HG03457 (cell line): ENCODE measurements around the gene FABP6.
"Not testable (repeated sequence)": the region's sequence is repeated elsewhere in the genome, so short reads cannot be mapped to it uniquely, and the experiment has no call there.

Experiments used
- ATAC-seq: cut with Tn5 transposase; IDR thresholded peaks from one replicate; pipeline ENCODE4 v1.9.1; 2021; ENCODE audit warnings: moderate number of reproducible peaks; ENCODE audit not compliant: unreplicated experiment

FABP6 gene, protein sequence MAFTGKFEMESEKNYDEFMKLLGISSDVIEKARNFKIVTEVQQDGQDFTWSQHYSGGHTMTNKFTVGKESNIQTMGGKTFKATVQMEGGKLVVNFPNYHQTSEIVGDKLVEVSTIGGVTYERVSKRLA

DNA sequence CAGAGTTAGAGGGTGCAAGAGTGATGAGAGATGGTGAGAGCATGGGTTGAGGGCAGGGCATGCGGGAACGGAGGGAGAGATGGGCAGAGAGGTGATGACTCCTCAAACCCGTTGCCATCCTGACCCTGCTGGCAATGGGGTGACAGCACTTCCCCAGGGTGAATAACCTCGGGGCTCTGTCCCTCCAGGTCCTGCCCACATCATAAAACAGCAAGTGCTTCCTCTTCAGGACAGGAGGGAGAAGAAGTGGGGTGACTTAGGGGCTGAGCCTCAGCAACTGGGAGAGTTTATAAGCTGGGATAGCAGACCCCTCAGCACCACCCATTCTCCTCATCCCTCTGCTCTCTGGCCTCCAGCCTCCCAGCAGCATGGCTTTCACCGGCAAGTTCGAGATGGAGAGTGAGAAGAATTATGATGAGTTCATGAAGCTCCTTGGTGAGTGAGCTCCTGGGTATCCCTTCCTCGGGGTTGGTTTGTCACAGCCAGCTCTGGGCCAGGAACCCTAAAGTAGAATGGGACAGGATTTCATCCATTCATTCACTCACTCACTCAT lies at the start of gene FABP6:
TSS of gene FABP6 (plus strand) at position 317 of the 553 bp plus-strand sequence. CDS start at position 369, 52 bp downstream.
- no peak for ATAC-seq

DNA sequence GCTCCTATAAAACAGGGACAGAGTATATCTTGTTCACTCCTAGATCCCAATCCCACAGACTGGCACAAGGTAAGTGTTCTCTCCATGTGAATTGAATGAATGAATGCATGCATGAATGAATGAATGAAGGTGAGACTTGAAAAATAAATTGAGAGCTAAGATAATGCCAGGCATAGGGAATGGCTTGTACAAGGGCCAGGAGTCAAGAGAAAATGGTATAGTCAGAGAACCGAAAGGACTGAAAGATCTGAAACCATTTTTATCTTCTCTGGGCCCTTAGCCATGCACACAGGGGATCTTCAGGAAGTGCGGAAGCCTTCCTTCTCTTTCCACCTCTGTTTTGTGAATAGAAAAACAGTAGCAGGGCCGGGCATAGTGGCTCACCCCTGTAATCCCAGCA lies 48.4 kb upstream of the FABP6 start:
- no peak for ATAC-seq

DNA sequence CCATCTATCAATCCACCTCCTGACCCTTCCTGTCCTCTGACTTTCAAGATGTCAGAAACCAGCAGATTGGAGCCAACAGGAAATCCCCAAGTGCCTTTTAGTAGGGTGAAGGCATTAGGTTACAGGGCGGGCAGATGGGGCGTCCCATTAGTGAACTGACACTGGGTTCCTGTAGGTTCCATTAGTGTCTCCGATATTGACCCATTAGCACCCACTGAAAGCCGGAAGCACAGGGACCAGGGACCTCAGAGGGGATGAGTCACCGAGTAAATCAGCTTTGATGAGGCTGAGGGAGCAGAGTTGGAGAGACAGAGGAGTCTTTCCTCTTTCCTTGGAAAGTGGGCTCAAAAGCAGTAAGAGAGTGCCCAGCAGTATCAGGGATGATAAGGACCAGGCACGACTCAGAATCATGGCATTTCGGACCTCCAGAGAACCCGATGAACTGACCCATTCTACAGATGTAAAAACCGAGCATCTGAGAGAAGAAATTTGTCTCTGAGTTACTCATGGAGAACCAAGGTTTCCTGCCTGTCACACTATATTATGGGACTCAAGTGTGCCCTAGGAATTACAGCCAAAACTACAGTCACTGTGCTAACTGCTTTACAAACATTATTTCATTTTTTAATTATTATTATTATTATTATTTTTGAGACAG lies 47.2 kb upstream of the FABP6 start:
- ATAC-seq, result no peak

DNA sequence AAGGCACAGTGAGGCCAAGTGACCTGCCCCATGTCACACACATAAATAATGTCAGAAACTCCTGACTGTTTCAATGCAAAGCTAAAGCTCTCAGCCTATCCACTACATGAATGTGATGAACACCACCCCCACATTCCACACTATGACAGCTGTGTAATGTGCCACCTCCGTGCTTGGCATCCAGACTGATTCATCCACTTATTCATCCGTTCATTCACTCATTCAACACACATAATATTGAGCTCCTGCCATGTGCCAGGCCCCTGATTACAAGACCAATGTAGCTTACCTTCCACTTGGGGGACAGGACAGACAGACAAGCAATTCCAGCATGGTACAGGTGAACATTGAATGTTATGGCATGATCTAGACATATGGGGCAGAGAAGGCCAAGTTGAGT lies 46.2 kb upstream of the FABP6 start:
- no peak for ATAC-seq

DNA sequence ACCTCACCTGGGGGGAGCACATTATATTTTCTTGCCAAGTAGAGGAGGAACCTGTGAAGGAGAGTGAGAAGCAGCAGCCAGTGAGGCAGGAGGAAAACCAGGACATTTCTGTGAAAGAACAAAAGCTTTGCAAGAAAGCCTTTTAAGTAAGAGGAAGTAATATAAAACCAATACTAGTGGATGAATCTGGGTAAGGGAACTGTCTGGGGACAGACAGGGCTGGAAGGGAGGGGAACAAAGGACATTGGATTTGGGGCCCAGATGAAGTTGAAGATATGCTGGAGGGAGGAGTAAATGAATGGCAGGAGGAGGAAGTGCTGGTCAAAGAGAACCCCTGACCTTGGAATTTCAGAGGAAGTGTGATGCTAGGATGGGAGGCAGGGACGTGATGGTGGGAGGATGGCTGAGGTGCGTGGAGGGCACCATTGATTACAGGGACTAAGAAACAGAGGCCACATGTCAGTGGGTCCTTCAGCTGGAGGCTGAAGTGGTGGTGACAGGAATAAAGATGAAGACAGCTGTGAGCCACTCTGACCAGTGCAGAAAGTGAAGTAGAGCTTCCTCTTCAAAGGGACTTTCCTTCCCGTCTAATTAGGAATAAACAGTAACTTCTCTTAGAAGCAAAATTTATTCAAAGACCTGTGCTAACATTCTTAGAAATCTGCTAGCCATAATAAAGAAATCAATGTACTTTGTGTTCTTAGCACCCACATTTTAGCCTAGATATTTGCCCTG lies 43.5 kb upstream of the FABP6 start:
- ATAC-seq, result no peak

DNA sequence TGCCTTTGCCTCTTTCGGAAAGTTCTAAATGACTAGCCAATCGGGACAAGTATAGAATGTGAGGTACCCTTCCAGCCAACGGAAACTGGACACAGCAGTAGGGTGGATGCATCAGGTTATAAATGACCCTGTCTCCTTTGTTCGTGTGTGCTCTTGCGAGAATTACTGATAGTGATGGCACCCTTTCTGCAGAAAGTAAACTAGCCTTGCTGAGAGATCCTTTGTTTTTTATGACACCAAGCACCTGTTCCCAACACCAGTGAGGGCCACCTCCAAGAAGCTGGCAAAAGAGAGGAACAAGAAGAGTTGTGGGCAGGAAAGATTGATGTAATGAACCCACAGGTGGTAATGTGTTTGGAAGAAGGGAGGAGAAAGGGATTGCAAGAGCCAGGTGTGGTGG lies 42.8 kb upstream of the FABP6 start:
- no peak for ATAC-seq

DNA sequence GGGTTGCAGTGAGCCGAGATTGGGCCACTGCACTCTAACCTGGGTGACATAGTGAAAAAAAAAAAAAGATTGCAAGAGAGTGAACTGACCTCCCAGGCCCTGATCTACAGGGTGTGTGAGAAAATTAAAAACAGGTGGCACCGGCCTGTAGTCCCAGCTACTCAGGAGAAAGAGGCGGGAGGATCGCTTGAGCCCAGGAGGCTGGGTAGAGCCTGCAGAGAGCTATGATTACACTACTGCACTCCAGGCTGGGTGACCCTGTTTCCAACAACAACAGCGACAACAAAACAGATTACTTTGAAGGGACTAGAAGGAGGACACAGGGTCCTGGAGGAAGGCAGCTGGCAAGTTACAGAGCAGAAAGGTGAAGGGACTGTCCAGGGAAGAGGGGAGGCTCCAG lies 42.2 kb upstream of the FABP6 start:
- ATAC-seq, result no peak

DNA sequence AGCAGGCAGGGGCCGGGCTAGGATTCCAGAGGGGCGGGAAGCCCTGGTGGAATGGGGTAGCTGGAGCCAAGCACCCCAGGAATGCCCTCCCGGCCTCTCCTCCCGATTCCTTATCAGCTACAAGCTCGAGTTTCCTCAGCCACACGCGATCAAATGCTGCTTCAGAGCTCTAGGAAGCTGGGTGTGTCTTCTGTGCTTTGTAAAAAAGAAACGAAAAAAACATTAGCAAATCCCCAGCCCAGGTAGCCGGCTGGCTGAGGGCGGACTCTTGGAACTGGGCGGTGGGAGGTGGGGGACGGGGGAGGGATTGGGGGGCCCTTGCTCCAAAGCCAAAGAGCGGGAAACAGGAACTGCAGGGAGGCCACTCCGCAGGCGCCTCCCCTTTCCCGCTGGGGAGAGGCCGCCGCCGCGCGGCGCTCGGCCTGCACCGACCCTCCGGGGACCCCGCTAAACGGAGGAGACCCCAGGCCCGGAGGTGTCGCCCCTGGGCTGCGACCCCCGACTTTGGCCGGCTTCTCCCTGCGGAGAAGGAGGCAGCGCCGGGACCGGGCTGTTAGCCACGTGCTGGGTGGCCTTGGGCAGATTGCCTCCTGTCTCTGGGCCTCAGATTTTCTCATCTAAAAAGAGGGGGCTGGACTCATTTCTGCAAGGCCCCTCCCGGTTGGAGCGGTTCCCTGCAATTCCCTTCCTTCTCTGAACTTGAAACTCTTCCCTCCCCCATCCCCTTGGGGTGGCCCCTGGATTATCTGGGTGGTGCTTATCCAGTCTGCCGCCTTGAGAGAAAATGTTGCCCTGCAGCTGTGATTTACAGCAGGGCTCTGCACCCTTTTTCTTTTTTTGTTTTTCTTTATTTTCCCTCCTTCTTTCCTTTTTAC lies 40.9 kb upstream of the FABP6 start:
- ATAC-seq, result no peak

DNA sequence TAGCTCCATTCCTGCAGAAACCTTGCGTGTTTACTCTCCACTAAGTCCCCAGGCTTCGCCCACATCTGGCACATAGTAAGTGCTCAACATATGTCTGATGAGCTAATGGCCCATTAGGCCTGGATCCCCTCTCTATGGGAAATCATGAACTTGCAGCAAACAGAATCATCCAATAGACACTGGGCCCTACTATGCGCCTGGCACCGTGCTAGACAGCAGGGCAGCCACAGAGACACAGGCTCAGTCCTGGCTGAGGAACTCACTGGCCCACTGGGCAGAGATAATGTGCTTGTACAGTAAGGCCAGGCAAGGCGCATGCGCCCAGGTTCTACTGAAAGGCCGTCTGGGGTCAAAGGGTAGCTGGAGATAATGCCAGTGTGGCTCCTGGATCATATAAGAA lies 36.9 kb upstream of the FABP6 start:
- no peak for ATAC-seq

DNA sequence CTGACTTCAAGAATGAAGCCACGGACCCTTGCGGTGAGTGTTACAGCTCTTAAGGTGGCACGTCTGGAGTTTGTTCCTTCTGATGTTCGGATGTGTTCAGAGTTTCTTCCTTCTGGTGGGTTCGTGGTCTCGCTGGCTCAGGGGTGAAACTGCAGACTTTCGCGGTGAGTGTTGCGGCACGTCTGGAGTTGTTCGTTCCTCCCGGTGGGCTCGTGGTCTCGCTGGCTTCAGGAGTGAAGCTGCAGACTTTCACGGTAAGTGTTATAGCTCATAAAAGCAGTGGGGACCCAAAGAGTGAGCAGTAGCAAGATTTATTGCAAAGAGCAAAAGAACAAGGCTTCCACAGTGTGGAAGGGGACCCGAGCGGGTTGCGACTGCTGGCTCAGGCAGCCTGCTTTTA lies 36.2 kb upstream of the FABP6 start:
- not testable (repeated sequence) for ATAC-seq

DNA sequence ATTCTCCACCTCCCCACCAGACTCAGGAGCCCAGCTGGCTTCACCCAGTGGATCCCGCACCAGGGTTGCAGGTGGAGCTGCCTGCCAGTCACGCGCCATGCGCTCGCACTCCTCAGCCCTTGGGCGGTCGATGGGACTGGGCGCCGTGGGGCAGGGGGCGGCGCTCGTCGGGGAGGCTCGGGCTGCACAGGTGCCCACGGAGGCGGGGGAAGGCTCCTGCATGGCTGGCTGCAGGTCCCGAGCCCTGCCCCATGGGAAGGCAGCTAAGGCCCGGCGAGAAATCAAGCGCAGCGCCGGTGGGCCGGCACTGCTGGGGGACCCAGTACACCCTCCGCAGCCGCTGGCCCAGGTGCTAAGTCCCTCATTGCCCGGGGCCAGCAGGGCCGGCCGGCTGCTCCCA lies 35.5 kb upstream of the FABP6 start:
- not testable (repeated sequence) for ATAC-seq

DNA sequence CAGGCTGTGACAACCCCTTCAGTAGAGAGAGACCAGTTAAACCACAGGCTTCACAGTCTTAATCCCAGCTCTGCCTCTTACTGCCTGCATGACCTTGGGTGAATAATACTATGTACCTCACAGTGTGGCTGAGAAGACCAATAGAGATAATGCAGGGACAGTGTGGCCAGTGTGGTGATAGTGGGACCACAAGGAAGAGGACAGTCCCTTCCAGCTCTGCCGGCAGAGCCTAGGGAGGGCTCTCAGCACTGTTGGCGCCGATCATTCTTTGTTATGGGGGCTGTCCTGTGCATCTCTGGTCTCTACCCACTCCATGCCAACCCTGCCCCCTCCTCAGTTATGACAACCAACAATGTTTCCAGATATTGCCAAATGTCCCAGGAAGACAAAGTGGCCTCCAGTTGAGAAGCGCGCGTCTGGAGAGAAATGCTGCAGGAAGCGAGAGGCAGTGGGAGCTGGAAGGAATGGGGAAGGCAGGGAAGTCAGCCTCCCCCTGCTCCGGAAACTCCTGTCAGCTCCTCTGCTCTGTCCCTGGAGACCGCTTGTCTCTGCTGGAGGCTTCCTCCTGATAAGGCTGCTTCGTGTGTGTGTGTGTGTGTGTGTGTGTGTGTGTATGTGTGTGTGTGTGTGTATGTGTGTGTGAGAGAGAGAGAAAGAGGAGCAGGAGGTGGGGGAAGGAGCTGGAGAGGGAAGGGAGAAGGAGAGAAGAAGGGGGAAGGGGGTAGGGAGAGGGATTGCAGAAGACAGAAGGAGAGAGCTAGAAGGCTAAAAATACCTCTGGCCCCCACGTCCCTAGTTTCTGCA lies 31.8 kb upstream of the FABP6 start:
- no peak for ATAC-seq

DNA sequence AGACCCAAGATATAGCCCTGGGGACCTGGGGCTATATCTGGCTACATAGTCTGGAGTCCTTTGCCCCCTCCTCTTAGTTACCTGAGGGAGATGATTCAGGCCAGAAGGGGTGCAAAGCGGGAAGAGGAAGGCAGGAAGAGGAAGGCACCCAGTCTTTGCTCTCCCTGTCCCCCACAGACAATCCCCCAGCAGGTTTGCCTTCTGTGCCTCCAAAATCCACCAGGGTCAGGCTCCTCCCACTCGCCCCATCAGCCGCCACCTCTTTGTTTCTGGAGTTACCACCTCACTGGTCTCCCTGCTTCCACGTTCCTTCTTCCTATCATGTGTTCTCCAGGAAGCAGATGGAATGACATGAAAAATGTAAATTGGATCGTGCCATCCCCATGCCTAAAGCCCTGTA lies 31.2 kb upstream of the FABP6 start:
- ATAC-seq, result no peak

DNA sequence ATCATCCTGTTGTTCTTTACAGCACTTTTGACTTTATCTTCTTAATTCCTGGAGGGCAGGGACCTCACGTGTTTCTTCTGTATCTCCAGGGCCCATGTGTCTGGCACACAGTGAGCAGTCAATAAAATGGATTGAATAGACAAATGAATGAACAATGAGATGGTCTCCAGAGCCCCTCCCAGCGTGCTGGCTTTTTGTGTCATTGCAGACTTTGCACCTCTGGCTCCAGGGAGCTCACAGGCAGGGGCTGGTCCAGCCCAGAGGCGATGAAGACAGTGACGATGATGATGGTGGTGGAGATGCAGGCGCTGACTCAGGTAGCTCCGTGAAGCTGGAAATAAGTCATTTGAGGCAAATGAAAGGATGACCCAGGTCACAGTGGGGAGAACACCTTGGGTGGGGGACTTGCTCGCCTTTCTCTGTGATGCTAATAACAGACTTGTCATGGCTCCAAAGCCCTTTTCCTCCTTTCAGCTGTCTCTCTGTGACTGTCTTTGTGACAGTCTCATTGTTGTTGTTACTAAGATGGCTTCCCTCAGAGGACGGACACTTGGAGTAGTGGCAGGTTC lies 30.4 kb upstream of the FABP6 start:
- ATAC-seq, result no peak

DNA sequence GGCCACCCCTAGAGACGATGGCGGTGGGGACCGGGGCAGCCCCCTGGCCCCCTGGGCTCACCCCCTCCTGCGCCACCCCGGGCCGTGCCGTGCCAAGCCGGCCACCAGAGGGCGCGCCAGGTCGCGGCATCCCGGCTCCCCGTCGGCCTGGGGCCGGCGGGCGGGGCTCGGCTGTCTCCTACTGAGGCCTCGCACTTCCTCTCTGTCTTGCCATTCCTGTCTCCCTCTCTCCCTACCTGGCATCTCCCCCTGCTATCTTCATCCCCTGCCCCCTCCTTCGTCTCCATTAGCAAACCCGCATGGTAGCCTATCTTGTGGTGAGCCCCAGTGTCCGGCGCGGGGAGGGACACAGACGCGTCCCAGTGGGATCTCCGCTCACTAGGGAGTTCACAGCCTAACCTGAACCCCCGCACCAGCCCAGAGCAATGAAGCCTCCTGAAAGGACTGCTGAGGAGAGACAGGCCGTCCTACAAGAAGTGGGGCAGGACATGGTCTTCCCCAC lies 29.8 kb upstream of the FABP6 start:
- ATAC-seq, result peak; percentile 87

DNA sequence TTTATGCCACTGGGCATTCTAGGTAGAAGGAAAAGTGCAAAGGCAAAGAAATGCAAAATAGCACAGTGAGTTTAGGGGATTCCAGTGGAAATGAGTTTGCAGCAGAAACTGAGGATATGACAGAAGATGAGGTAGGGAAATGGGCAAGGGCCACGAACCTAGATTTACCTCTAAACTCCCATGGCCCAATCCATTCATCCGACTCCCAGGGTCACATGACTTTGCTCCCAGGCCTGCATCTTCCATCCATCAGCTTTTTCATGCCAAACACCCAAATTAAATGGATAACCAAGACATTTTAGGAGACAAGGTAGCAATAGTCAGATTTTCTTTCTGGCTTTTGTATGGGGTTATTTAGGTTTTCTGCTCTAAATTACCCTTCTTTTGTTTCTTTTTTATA lies 22.2 kb upstream of the FABP6 start:
- ATAC-seq, result no peak

DNA sequence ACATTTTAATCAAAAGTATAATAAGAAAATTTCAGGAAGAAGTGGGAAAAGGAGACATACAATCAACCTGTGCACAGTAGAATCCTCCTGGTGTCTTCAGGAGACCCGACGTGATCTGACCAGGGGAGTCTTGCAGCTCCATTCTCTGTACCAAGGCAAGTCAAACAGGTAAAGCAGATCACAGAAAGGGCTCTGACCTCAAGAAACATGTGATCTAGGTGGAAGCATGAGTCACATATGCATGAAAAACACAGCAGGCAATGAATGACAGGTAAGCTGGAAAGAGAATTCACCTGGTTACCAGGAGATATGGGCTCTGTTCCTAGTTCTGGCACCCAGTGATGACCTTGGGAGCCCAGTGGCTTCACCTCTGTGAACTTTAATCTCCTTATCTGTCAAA lies 19.4 kb upstream of the FABP6 start:
- no peak for ATAC-seq

DNA sequence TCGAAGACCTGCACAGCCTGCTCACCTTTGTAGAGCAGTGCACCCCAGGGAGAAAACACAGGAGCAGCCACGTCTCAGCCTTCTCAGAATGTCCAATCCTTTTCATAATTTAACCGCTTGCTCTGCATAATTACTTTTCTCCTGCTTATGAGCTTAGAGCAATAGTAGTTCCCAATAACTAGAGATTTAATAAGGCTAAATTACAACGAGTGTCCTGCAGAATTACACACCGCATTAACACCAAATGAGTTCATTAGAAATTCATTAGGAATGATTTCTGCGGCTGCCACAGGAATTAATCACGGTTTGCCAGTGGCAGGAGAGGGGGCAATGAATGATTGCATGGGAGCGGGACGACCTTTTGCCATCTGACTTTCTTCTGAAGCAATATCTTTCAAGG lies 18.7 kb upstream of the FABP6 start:
- no peak for ATAC-seq

DNA sequence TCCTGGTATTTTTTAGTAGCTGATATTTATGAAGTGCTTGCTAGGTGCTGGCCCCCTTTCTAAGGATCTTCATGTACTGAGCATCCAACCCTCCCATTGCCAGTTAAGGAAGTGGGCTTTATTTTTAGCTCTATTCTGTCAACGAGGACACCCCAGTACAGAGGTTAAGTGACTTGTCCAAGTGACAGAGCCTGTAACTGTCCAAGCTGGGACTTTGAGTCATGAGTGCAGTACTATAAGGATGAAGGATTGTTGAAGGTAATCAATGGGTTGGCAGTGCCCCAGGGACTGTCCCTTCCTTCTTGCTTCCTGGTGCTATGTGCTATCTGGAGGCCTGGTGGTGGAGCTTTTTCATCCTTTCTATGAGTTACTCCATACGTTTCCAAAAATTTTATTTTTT lies 18.0 kb upstream of the FABP6 start:
- ATAC-seq, result no peak

DNA sequence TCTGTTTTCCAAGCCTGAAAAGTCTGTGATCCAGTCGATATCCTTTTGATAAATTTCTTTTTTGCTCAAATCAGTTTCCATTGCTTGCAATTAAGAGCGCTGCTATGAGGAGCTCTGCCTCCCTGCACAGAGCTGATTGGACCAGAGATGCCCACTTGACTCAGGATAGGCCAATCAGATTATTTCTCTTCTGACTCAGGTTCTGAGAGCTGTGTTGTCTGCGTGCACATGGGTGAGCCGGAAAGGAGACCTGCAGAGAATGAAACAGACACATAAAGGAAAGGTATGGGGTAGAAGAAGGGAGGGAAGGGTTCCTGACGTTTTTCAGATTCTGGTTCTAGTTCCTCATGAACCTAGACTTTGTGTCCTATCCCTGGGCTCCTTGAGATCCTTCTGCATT lies 15.8 kb upstream of the FABP6 start:
- no peak for ATAC-seq
